HTERT RPE-1 (cell line): ENCODE results near the gene PMM1.
"Not testable (repeated sequence)": the region's sequence is repeated elsewhere in the genome, so short reads cannot be mapped to it uniquely, and the experiment has no call there.

Source experiments
- in situ Hi-C: fragments of 300-500 bp; cut with MboI; formaldehyde crosslinking; loops from 4 replicates; pipeline ENCODE4 v1.14.3; 2020; ENCODE audit warnings: low sequenced_read_pairs

Gene PMM1

GRCh38 chr22:41589391-41590241 lies at the start of gene PMM1:
Gene PMM1, minus strand, starts transcription at chr22:41589840. Its CDS starts 35 bp downstream, at chr22:41589805.
- in situ Hi-C loops, result no loop called here

DNA sequence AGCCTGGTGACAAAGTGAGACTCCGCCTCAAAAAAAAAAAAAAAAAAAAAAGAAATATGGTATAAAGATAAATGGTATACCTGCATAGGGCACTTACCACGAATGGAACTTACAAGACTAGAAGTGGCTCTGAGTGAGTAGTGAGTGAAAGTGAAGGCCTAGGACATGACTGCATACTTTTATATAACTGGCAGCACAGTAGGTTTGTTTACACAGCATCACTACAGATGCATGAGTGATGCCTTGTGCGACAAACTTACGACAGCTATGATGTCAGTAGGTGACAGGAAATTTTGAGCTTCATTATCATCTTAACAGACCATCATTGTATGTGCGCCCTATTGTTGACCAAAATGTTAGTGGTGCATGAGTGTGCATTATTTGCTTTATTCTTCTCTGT lies 49.1 kb upstream of the PMM1 start:
- in situ Hi-C loops, result no loop called here

- in situ Hi-C loops, result no loop called here
Measured at GRCh38 chr22:41638124-41638523, 48.5 kb upstream of the PMM1 start.

- in situ Hi-C loops, result not testable (repeated sequence)
Measured at GRCh38 chr22:41637623-41638022, 48.0 kb upstream of the PMM1 start.

GRCh38 chr22:41636467-41636866 lies 46.8 kb upstream of the PMM1 start:
- in situ Hi-C loops, result no loop called here

DNA sequence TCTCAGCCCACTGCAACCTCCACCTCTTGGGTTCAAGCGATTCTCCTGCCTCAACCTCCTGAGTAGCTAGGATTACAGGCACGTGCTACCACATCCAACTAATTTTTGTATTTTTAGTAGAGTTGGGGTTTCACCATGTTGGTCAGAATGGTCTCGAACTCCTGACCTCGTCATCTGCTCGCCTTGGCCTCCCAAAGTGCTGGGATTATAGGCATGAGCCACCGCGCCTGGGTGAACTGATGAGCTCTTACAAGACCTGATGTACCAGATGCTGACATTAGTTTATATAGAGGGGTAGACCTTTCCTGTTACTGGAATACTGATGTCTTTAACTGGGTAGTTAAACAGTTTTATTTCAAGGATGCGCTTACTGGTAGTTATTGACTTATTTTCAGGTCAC lies 45.0 kb upstream of the PMM1 start:
- in situ Hi-C loops, result not testable (repeated sequence)

GRCh38 chr22:41631615-41632014 lies 42.0 kb upstream of the PMM1 start:
- in situ Hi-C loops, result not testable (repeated sequence)

GRCh38 chr22:41631115-41631514 lies 41.5 kb upstream of the PMM1 start:
- in situ Hi-C loops, result not testable (repeated sequence)

- in situ Hi-C loops, result no loop called here
Measured at GRCh38 chr22:41625577-41625976, 35.9 kb upstream of the PMM1 start.

DNA sequence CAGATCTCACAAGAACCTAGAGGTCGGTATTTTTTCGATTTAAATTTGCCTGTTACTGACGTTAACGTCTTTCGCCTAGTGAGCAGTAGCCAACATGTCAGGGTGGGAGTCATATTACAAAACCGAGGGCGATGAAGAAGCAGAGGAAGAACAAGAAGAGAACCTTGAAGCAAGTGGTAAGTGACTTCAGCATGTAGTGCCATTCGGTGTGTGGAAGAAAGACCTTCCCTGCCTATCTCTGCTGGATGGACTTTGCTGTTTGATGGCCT lies 32.2 kb upstream of the PMM1 start:
- in situ Hi-C loops, result no loop called here

- in situ Hi-C loops, result no loop called here
Measured at GRCh38 chr22:41621099-41621910, 31.7 kb upstream of the PMM1 start, which contains the start of gene XRCC6. Gene XRCC6, plus strand, starts transcription at chr22:41621295. Its CDS starts 710 bp downstream, at chr22:41622005.

GRCh38 chr22:41620589-41621098 lies 31.0 kb upstream of the PMM1 start, which contains the start of gene DESI1:
Gene DESI1, minus strand, starts transcription at chr22:41621043. Its CDS starts 204 bp downstream, at chr22:41620839.
- in situ Hi-C loops, result no loop called here

- in situ Hi-C loops, result no loop called here
Measured at GRCh38 chr22:41619979-41620588, 30.4 kb upstream of the PMM1 start.

GRCh38 chr22:41613456-41613855 lies 23.8 kb upstream of the PMM1 start:
- in situ Hi-C loops, result no loop called here

DNA sequence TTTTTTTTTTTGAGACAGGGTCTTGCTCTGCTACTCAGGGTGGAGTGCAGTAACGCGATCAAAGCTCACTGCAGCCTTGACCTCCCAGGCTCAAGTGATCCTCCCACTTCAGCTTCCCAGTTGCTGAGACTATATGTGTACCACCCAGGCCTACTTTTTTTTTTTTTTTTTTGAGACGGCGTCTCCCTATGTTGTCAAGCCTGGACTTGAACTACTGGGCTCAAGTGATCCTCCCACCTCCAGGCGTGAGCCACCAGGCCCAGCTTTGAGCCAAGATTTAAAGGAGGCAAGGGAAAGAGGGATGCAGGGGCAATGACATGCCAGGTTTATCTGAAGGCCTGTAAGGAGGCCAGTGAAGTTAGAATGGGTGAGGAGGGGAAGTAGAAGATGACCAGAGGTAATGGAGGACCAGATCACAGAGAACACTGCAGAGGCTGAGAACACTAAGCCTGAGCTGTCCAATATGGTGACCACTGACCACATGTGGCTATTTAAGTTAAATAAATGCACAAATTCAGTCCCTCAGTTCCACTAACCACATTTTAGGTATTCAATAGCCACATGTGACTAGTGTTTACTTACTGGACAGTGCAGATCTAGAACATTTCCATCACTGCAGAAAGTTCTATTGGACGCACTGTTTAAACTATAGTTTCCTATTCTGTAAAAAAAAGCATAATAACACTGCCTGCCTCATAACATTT lies 23.1 kb upstream of the PMM1 start:
- in situ Hi-C loops, result no loop called here

DNA sequence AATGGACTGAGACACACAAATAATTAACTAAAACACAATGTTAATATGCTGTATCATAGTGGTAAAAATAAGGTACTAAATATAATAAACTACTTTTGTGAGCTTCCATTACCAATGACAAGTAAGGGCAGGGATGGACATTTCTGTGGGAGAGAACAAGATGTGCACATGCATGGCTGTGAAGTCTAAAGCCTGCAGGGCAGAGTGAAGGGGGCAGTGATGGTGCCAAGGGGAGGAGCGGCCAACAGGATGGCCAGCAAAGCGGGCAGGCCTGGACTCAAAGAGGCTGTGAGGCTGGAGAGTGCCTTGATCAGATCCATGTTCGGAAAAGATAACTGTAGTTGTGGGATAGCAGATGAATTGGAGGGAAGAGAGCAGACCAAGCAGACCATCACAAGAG lies 18.7 kb upstream of the PMM1 start:
- in situ Hi-C loops, result no loop called here

DNA sequence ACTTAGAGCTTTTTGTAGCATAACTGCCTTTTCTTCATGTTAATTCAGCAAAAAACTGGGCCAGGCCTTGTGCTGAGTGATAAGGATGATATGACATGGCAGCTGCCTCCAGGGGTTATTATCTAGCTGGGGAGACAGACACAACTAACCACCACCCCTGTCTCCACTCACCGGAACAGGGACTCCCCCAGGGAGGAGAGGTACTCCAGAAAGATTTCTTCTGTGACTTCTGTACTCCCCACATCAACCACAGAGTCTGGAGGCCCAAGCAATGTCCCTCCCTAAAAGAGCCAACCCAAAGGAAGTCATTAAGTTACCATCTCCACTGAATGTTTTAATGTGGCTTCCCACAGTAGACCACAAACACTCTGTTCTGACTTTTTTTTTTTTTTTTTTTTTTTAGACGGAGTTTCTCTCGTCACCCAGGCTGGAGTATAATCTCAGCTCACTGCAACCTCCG lies 14.3 kb upstream of the PMM1 start:
- in situ Hi-C loops, result no loop called here

DNA sequence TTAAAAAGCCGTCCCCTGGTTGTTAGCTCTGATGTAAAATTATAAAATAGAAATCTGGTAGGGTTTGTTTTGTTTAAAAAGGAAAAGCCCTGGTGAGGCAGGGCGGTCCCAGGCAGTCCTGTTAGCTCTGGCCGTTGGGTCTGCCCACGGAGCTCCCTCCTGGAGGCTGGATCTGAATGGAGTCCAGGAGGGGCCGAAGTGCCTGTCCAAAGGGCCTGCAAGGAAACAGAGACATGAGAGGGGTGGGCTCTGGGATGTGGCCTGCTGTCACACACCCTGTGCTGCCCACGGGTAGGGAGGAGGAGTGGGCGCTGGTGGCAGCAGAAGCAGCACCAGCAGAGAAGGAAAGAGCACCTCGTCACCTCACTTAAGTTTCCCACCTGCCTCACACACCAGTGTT lies 11.3 kb upstream of the PMM1 start:
- in situ Hi-C loops, result no loop called here

GRCh38 chr22:41598891-41599635 lies 9.4 kb upstream of the PMM1 start:
- in situ Hi-C loops, result no loop called here

- in situ Hi-C loops, result no loop called here
Measured at GRCh38 chr22:41598081-41598480, 8.4 kb upstream of the PMM1 start.
